ENCODE data around the gene OSR1. TPM values are rescaled to one million over a fixed set of nuclear protein-coding genes. Genes with fewer than 3 reads are reported as not detected.
A peak's percentile ranks its signal among the peaks of the same experiment; 100 is the strongest.

OSR1 gene
- total and polyA plus RNA-seq, 4 donors = 3.9 to 138 (median 32.7) TPM

DNA sequence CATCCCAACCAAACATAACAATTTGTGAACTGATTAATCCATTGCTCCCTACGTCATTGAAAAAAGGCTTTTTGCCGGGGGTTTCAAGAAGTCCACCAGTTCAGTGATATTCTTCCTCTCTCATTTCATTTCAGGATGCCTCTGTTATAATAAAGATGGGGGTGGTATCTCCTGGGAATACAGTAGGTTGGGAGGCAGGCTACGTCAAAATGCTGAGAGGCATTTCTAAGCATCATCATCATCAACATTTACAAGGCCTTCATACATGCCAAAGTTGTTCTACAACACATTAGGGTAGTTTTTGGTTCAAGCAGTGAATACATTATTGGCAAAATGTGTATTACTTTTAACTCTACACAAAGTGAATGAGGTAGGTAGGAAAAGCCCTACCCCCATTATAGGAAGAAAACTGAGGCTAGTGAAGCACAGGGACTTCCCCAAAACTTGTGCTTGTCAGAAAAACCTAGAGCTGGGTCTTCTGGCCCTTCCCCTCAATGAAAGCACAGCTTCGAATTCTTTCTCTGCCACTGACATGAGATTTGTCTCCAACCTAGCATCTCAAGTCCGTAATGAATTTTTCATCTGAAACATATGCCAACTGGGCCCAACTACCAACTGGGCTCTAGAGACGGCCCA lies 11.3 kb downstream of the OSR1 start:
- Histone ChIP-seq H3K4me3 (ENCODE audit: low read depth, low read length) (peak overlapping the region; percentile 98), H3K9me3 (ENCODE audit: control insufficient read depth, insufficient read depth, low read length) (no peaks in the 10 kb centered on the region), H3K36me3 (ENCODE audit: control insufficient read depth, insufficient read depth, low read length) (no peaks in the 10 kb centered on the region), H3K4me1 (ENCODE audit: control insufficient read depth, insufficient read depth, low read length) (peaks cover 36% of the 10 kb centered on the region), H3K27ac (ENCODE audit: low read depth, low read length) (peak overlapping the region; percentile 94), H3K27me3 (ENCODE audit: control insufficient read depth, insufficient read depth, low read length) (peaks cover 34% of the 10 kb centered on the region)
- no peak for DNase-seq (ENCODE audit: low read depth in 4 of 6, low spot score in 6 of 6)
- WGBS (ENCODE audit: insufficient coverage) = 15% methylated on average over 4 of the region's 6 CpGs

DNA sequence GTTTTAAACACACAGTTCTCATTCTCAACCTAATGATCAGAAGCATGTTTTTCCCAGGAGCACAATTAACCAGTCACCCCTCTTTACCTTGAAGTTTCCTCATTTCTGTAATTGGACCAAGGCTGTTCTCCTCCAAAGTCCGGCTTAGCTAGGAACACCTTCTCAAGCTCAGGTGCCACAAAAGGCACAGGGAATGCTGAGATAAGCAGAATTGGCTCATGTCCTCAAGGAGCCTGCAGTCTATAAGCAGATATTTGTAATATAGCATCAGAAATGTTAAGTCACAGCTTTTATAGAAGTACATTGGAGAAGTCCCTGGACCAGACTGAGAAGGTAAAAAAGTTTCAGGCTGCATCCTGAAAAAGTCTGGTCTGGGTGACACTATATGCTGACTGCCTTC lies 20.7 kb downstream of the OSR1 start:
- Histone ChIP-seq H3K9me3 (ENCODE audit: control insufficient read depth, insufficient read depth, low read length) (no peaks in the 10 kb centered on the region), H3K36me3 (ENCODE audit: control insufficient read depth, insufficient read depth, low read length) (no peaks in the 10 kb centered on the region), H3K27me3 (ENCODE audit: control insufficient read depth, insufficient read depth, low read length) (no peaks in the 10 kb centered on the region), H3K4me3 (ENCODE audit: low read depth, low read length) (no peak overlapping the region), H3K27ac (ENCODE audit: low read depth, low read length) (no peak overlapping the region), H3K4me1 (ENCODE audit: control insufficient read depth, insufficient read depth, low read length) (no peaks in the 10 kb centered on the region)
- no CpG with 5 or more reads among the region's 1 CpG for WGBS (ENCODE audit: insufficient coverage)
- no peak for DNase-seq (ENCODE audit: low read depth in 4 of 6, low spot score in 6 of 6)

DNA sequence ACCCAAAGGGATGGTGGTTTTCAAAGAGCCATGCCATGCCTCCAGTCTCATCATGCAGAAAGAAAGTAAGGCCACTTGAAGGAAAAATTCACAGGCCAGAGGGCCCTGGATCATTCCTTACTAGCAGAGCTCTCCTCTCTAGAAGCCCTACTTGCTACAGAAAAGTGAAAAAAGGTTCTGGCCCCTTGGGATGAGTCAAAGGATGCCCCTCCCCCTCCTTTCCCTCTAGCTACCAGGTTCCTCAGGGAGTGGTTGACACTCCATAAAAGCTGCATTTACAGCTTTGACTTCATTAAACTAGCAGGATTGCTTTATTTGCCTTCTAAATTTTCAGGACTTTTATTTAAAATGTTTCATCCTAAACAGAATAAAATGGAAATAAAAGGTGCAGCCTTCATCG lies 21.2 kb downstream of the OSR1 start:
- H3K4me3 ChIP-seq (ENCODE audit: low read depth, low read length) = no peak overlapping the region
- no peak for DNase-seq (ENCODE audit: low read depth in 4 of 6, low spot score in 6 of 6)
- WGBS (ENCODE audit: insufficient coverage) = no CpG with 5 or more reads among the region's 1 CpG
- H3K36me3 ChIP-seq (ENCODE audit: control insufficient read depth, insufficient read depth, low read length) = no peaks in the 10 kb centered on the region
- H3K9me3 ChIP-seq (ENCODE audit: control insufficient read depth, insufficient read depth, low read length) = no peaks in the 10 kb centered on the region
- H3K27ac ChIP-seq (ENCODE audit: low read depth, low read length) = no peak overlapping the region
- no peaks in the 10 kb centered on the region for H3K27me3 ChIP-seq (ENCODE audit: control insufficient read depth, insufficient read depth, low read length)
- H3K4me1 ChIP-seq (ENCODE audit: control insufficient read depth, insufficient read depth, low read length) = no peaks in the 10 kb centered on the region

DNA sequence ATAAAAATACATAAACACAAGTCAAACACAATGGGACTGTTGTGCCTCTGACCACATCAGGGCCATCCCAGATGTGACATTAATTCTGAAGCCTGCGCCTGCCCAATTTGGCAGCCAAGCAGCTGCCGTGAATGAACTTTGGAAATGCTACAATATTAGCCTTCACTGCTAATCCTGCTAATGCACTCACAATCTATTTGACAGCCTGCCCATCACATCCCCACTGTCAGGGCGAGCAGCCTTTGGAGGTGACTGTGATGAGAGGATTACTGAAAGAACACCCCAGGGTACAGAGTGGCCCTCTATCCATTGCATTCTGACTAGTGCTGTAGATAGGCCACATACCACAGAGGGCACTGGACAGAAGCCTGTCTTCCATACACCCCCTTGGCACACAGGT lies 21.6 kb downstream of the OSR1 start:
- Histone ChIP-seq H3K9me3 (ENCODE audit: control insufficient read depth, insufficient read depth, low read length) (no peaks in the 10 kb centered on the region), H3K4me1 (ENCODE audit: control insufficient read depth, insufficient read depth, low read length) (no peaks in the 10 kb centered on the region), H3K27ac (ENCODE audit: low read depth, low read length) (no peak overlapping the region), H3K36me3 (ENCODE audit: control insufficient read depth, insufficient read depth, low read length) (no peaks in the 10 kb centered on the region), H3K4me3 (ENCODE audit: low read depth, low read length) (no peak overlapping the region), H3K27me3 (ENCODE audit: control insufficient read depth, insufficient read depth, low read length) (no peaks in the 10 kb centered on the region)
- DNase-seq (ENCODE audit: low read depth in 4 of 6, low spot score in 6 of 6) = peak in 1 of 6 donors; percentile 10
- 45% methylated on average over 2 of the region's 3 CpGs for WGBS (ENCODE audit: insufficient coverage)

- WGBS (ENCODE audit: insufficient coverage) = no CpG with 5 or more reads among the region's 2 CpGs
- Histone ChIP-seq H3K27me3 (ENCODE audit: control insufficient read depth, insufficient read depth, low read length) (no peaks in the 10 kb centered on the region), H3K4me3 (ENCODE audit: low read depth, low read length) (no peak overlapping the region), H3K36me3 (ENCODE audit: control insufficient read depth, insufficient read depth, low read length) (no peaks in the 10 kb centered on the region), H3K27ac (ENCODE audit: low read depth, low read length) (no peak overlapping the region), H3K9me3 (ENCODE audit: control insufficient read depth, insufficient read depth, low read length) (no peaks in the 10 kb centered on the region), H3K4me1 (ENCODE audit: control insufficient read depth, insufficient read depth, low read length) (no peaks in the 10 kb centered on the region)
- DNase-seq (ENCODE audit: low read depth in 4 of 6, low spot score in 6 of 6) = no peak
Measured at GRCh38 chr2:19332503-19332902, 25.9 kb downstream of the OSR1 start.

DNA sequence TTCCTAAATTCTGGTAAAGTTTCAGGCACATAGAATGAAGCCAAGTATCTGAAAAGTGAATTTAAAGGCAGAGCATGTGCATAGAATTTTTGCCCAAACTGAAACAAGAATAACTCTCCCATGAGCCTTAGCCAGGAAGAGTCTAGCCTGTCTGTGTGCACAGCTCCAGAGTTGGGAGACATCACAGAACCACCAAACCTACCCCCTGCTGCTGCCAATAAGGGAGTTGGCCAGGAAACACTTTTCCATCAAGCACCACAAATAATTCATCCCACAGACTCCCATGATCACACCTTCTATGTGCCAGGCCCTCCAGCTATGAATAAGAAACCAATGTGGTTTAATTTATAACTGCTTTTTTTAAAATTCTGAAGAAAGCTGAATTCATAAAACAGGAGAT lies 27.0 kb downstream of the OSR1 start:
- Histone ChIP-seq H3K9me3 (ENCODE audit: control insufficient read depth, insufficient read depth, low read length) (no peaks in the 10 kb centered on the region), H3K27ac (ENCODE audit: low read depth, low read length) (no peak overlapping the region), H3K36me3 (ENCODE audit: control insufficient read depth, insufficient read depth, low read length) (no peaks in the 10 kb centered on the region), H3K27me3 (ENCODE audit: control insufficient read depth, insufficient read depth, low read length) (no peaks in the 10 kb centered on the region), H3K4me3 (ENCODE audit: low read depth, low read length) (no peak overlapping the region), H3K4me1 (ENCODE audit: control insufficient read depth, insufficient read depth, low read length) (no peaks in the 10 kb centered on the region)
- peak in 1 of 6 donors; percentile 72 for DNase-seq (ENCODE audit: low read depth in 4 of 6, low spot score in 6 of 6)

DNA sequence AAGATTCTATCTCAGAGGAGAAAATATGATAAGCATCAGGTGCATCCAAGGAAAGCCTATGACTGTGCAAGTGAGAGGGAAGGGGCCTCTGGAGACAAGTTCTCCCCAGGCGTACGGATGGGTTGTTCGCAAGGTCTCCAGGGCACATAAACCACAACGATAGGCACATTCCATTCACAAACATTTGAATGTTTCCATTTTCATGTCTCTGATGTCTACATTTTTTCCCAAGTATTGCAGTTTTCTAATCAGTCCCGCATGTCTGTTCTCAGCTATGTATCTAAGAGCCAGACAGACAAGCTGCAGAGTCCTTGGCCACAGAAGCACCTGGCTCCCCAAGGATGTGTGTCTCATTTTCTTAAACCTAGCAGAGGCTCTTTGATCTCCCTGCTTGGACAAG lies 28.0 kb downstream of the OSR1 start:
- Histone ChIP-seq H3K9me3 (ENCODE audit: control insufficient read depth, insufficient read depth, low read length) (no peaks in the 10 kb centered on the region), H3K4me3 (ENCODE audit: low read depth, low read length) (no peak overlapping the region), H3K27ac (ENCODE audit: low read depth, low read length) (no peak overlapping the region), H3K36me3 (ENCODE audit: control insufficient read depth, insufficient read depth, low read length) (no peaks in the 10 kb centered on the region), H3K27me3 (ENCODE audit: control insufficient read depth, insufficient read depth, low read length) (no peaks in the 10 kb centered on the region), H3K4me1 (ENCODE audit: control insufficient read depth, insufficient read depth, low read length) (no peaks in the 10 kb centered on the region)
- DNase-seq (ENCODE audit: low read depth in 4 of 6, low spot score in 6 of 6) = no peak
- WGBS (ENCODE audit: insufficient coverage) = 89% methylated on average over 5 of the region's 5 CpGs

DNA sequence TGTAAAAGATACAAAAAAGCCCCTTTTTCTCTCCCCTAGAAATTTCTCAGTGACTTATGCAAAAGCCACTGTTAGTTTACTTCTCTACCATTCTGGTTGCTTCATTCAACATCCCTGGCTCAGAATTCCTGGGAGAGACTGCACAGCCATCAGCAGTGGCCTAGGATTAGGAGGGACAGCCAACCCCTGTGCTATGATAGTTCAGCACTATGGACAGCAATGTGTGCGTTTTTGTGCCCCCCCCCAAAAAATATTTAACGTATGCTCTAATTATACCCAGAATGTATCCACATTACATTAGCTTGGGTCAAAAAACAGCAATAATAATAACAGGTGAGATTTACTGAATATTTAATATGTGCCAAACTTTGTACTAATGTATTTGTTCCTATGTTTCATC lies 29.0 kb downstream of the OSR1 start:
- no peak for DNase-seq (ENCODE audit: low read depth in 4 of 6, low spot score in 6 of 6)
- Histone ChIP-seq H3K4me1 (ENCODE audit: control insufficient read depth, insufficient read depth, low read length) (no peaks in the 10 kb centered on the region), H3K9me3 (ENCODE audit: control insufficient read depth, insufficient read depth, low read length) (no peaks in the 10 kb centered on the region), H3K27me3 (ENCODE audit: control insufficient read depth, insufficient read depth, low read length) (no peaks in the 10 kb centered on the region), H3K4me3 (ENCODE audit: low read depth, low read length) (no peak overlapping the region), H3K27ac (ENCODE audit: low read depth, low read length) (no peak overlapping the region), H3K36me3 (ENCODE audit: control insufficient read depth, insufficient read depth, low read length) (no peaks in the 10 kb centered on the region)
- WGBS (ENCODE audit: insufficient coverage) = no CpG with 5 or more reads among the region's 2 CpGs

GRCh38 chr2:19327496-19327895 lies 30.9 kb downstream of the OSR1 start:
- Histone ChIP-seq H3K27me3 (ENCODE audit: control insufficient read depth, insufficient read depth, low read length) (no peaks in the 10 kb centered on the region), H3K4me1 (ENCODE audit: control insufficient read depth, insufficient read depth, low read length) (no peaks in the 10 kb centered on the region)
- peak in 1 of 6 donors; percentile 62 for DNase-seq (ENCODE audit: low read depth in 4 of 6, low spot score in 6 of 6)

GRCh38 chr2:19321946-19322345 lies 36.5 kb downstream of the OSR1 start:
- H3K27ac ChIP-seq (ENCODE audit: low read depth, low read length) = no peak overlapping the region
- no peaks in the 10 kb centered on the region for H3K27me3 ChIP-seq (ENCODE audit: control insufficient read depth, insufficient read depth, low read length)
- no peaks in the 10 kb centered on the region for H3K36me3 ChIP-seq (ENCODE audit: control insufficient read depth, insufficient read depth, low read length)

More at GRCh38 chr2:19327496-19327895, 30.9 kb downstream of the OSR1 start:
- H3K4me3 ChIP-seq (ENCODE audit: low read depth, low read length) = no peak overlapping the region
- no peak overlapping the region for H3K27ac ChIP-seq (ENCODE audit: low read depth, low read length)
- H3K36me3 ChIP-seq (ENCODE audit: control insufficient read depth, insufficient read depth, low read length) = no peaks in the 10 kb centered on the region
- no peaks in the 10 kb centered on the region for H3K9me3 ChIP-seq (ENCODE audit: control insufficient read depth, insufficient read depth, low read length)

More at GRCh38 chr2:19321946-19322345, 36.5 kb downstream of the OSR1 start:
- no peaks in the 10 kb centered on the region for H3K9me3 ChIP-seq (ENCODE audit: control insufficient read depth, insufficient read depth, low read length)
- no peak for DNase-seq (ENCODE audit: low read depth in 4 of 6, low spot score in 6 of 6)
- H3K4me3 ChIP-seq (ENCODE audit: low read depth, low read length) = no peak overlapping the region
- no peaks in the 10 kb centered on the region for H3K4me1 ChIP-seq (ENCODE audit: control insufficient read depth, insufficient read depth, low read length)

Data from spinal cord (tissue), 10 donors.